ENCODE measurements around the gene PCDH15. TPM values are rescaled to one million over a fixed set of nuclear protein-coding genes. Genes with fewer than 3 reads are reported as not detected.

Gene PCDH15
- total and polyA plus RNA-seq, 2 of the 8 experiments (the other 6 are each of a cell fraction or from before 2014, with no cell fraction given): 0.11 TPM; not detected in 1

- Histone ChIP-seq H3K56ac (replicated peaks; ENCODE audit: insufficient read length, low read depth, low read length) (no peak overlapping the region), H2BK120ac (replicated peaks; ENCODE audit: low read depth, low read length) (no peak overlapping the region), H3K27me3 (replicated peaks in 1 of 4; ENCODE audit: control insufficient read depth in 3 of 4, extremely low read depth in 1 of 4, insufficient read depth in 3 of 4, low read length in 3 of 4) (no peaks in the 10 kb centered on the region), H4K5ac (ENCODE audit: insufficient read length, low read depth, low read length) (no peak overlapping the region), H2BK15ac (ENCODE audit: low read length) (no peak overlapping the region), H2AFZ (ENCODE audit: low read length) (no peak overlapping the region), H2BK12ac (ENCODE audit: low read depth, low read length) (no peak overlapping the region), H3K9me3 (ENCODE audit: insufficient read depth in 2 of 2, low read depth in 1 of 2, low read length in 1 of 2) (no peaks in the 10 kb centered on the region), H2BK5ac (ENCODE audit: low read depth, low read length) (no peak overlapping the region), H3K4me2 (ENCODE audit: insufficient read depth in 1 of 2, low read depth in 2 of 2, low read length in 2 of 2) (no peak overlapping the region), H3K79me2 (ENCODE audit: control insufficient read depth in 1 of 2, insufficient read depth in 2 of 2, low read length in 2 of 2) (no peaks in the 10 kb centered on the region), H3K4me1 (replicated peaks in 1 of 4; ENCODE audit: control insufficient read depth in 3 of 4, insufficient read depth in 4 of 4, low read length in 3 of 4) (no peaks in the 10 kb centered on the region), H3K23me2 (ENCODE audit: low read depth, low read length) (no peaks in the 10 kb centered on the region), H4K91ac (replicated peaks; ENCODE audit: insufficient read length, low read length) (no peak overlapping the region), H3K36me3 (ENCODE audit: control insufficient read depth in 2 of 4, insufficient read depth in 4 of 4, low read length in 3 of 4) (no peaks in the 10 kb centered on the region), H2BK20ac (ENCODE audit: low read length) (no peak overlapping the region), H4K8ac (ENCODE audit: extremely low read depth, insufficient read depth, low read length) (no peak overlapping the region), H3K9ac (replicated peaks in 1 of 4; ENCODE audit: extremely low read depth in 1 of 4, low read depth in 3 of 4, low read length in 3 of 4) (no peak overlapping the region), H2AK5ac (ENCODE audit: low read depth, low read length) (no peak overlapping the region), H3K18ac (ENCODE audit: extremely low read depth, low read length) (no peak overlapping the region), H3K79me1 (ENCODE audit: low read depth, low read length) (no peaks in the 10 kb centered on the region), H4K20me1 (replicated peaks in 1 of 2; ENCODE audit: control insufficient read depth in 1 of 2, insufficient read depth in 2 of 2, low read length in 2 of 2) (no peaks in the 10 kb centered on the region), H3K4ac (replicated peaks; ENCODE audit: insufficient read length, low read depth, low read length) (no peak overlapping the region), H3K27ac (ENCODE audit: low read depth, low read length) (no peak overlapping the region), H3K23ac (ENCODE audit: insufficient read length) (no peak overlapping the region), H3K14ac (ENCODE audit: insufficient read length) (no peak overlapping the region), H3K4me3 (ENCODE audit: extremely low read depth in 1 of 4, insufficient read depth in 2 of 4, low read depth in 3 of 4, low read length in 4 of 4) (no peak overlapping the region)
- ChIA-PET POLR2A (ENCODE audit: partially characterized antibody) (no interaction called here), CTCF (ENCODE audit: partially characterized antibody) (no interaction called here)
- 75% methylated on average over 2 of the region's 2 CpGs; no CpG with 5 or more reads in 1 of the 2 experiments for WGBS, 2 experiments (ENCODE audit: extremely low coverage in 1 of 2, insufficient coverage in 1 of 2, insufficient read length in 1 of 2, insufficient replicate concordance in 2 of 2, low coverage in 1 of 2, low lambda C conversion rate in 2 of 2, missing lambda C conversion rate in 1 of 2)
- DNase-seq (ENCODE audit: low read depth in 1 of 2, low spot score in 2 of 2) (no peak), FAIRE-seq (no peak)
- TF ChIP-seq NRF1 (IDR thresholded peaks at IDR 0.05; ENCODE audit: low read depth, low read length): no peak
- TF ChIP-seq, protein P1, sequence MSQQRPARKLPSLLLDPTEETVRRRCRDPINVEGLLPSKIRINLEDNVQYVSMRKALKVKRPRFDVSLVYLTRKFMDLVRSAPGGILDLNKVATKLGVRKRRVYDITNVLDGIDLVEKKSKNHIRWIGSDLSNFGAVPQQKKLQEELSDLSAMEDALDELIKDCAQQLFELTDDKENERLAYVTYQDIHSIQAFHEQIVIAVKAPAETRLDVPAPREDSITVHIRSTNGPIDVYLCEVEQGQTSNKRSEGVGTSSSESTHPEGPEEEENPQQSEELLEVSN (IDR thresholded peaks at IDR 0.05): no peak
- TF ChIP-seq BACH1 (IDR thresholded peaks at IDR 0.05; ENCODE audit: low read length): no peak
- no peak for TF ChIP-seq BRCA1 (IDR thresholded peaks at IDR 0.05; ENCODE audit: low read depth, low read length)
- no peak for TF ChIP-seq SRF (IDR thresholded peaks at IDR 0.05; ENCODE audit: low read depth, low read length)
Measured at GRCh38 chr10:54833029-54833428, 32.0 kb upstream of the PCDH15 start.
